Choroid plexus epithelial cell (primary cell): Measurements from ENCODE around the gene MTFP1.

Experiments used
- DNase-seq: peaks from one replicate; pipeline ENCODE4 v3.0.0-alpha.2; 2010; ENCODE audit warnings: low read depth
- H3K4me3 ChIP-seq: 2 replicates; pipeline ENCODE4 v1.5.1; 2011; ENCODE audit warnings: low read depth, mild to moderate bottlenecking, control low read depth, low read length, moderate library complexity
- CTCF ChIP-seq: conservative IDR thresholded peaks from 2 replicates; pipeline ENCODE4 v1.5.1; 2011; ENCODE audit warnings: low read depth, mild to moderate bottlenecking, control low read depth, inconsistent platforms, low read length, moderate library complexity

MTFP1 gene

GRCh38 chr22:30413745-30414524 is 11.6 kb upstream of the MTFP1 start:
- H3K4me3 ChIP-seq, result no peak overlapping the region
- TF ChIP-seq CTCF, result no peak
- no peak for DNase-seq

GRCh38 chr22:30414525-30415047 is 11.0 kb upstream of the MTFP1 start:
- H3K4me3 ChIP-seq, result no peak overlapping the region
- TF ChIP-seq CTCF, result no peak
- no peak for DNase-seq

- no peak for TF ChIP-seq CTCF
- DNase-seq, result peak; percentile 60
- no peak overlapping the region for H3K4me3 ChIP-seq
Measured at GRCh38 chr22:30416403-30416802, 9.2 kb upstream of the MTFP1 start.

- H3K4me3 ChIP-seq, result no peak overlapping the region
- no peak for TF ChIP-seq CTCF
- no peak for DNase-seq
Measured at GRCh38 chr22:30416837-30417236, 8.7 kb upstream of the MTFP1 start.

- H3K4me3 ChIP-seq, result no peak overlapping the region
- DNase-seq, result peak; percentile 89
- no peak for TF ChIP-seq CTCF
Measured at GRCh38 chr22:30420347-30421125, 5.0 kb upstream of the MTFP1 start.

- H3K4me3 ChIP-seq, result no peak overlapping the region
- DNase-seq, result peak; percentile 28
- no peak for TF ChIP-seq CTCF
Measured at GRCh38 chr22:30421695-30422480, 3.7 kb upstream of the MTFP1 start.
